ENCODE results near the gene TM9SF1. TPM values are rescaled to one million over a fixed set of nuclear protein-coding genes. Genes with fewer than 3 reads are reported as not detected.
A peak's percentile ranks its signal among the peaks of the same experiment; 100 is the strongest.

The TM9SF1 gene
- total and polyA plus RNA-seq, 9 of the 15 experiments (the other 6 are each of a cell fraction or from before 2014, with no cell fraction given): 5.3 to 20.3 (median 11.8) TPM

DNA sequence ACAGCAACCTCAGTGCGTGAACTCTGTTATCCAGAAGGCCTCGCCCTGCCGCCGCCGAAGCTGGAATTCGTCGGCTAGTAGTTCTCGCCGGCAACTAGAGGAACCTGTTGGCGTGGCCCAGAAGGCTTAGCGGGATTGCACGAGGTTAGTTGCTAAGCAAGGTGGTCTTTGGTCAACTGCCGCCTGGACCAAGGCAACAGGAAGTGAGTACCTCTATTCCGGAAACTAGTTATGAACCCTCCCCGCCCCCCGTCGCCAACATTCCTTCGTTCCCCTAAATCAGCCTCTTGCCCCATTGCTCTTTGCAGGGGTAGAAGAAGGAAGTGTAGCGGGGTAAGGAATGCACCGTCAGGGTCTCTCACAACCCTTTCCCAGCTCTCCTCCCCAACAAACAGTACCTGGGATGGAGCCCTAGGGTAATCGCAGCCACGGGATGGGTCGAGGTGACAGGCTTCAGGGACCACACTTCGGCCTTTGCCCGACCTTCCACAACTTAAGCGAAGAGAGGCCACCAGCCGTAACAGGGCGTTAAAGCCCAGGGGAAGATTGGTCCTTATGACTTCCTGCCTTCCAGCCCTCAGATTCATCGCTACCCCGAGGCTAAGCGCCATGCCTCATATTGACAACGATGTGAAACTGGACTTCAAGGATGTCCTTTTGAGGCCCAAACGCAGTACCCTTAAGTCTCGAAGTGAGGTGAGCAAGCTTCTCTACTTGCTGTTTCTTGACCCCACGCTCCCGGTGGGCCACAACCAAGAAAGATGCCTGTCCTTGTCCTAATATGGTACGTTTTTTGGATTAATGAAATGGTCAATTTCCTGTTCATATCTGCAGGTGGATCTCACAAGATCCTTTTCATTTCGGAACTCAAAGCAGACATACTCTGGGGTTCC lies 37.6 kb upstream of the TM9SF1 start, which contains the start of gene GMPR2 (continued):
- TF ChIP-seq, protein P1, sequence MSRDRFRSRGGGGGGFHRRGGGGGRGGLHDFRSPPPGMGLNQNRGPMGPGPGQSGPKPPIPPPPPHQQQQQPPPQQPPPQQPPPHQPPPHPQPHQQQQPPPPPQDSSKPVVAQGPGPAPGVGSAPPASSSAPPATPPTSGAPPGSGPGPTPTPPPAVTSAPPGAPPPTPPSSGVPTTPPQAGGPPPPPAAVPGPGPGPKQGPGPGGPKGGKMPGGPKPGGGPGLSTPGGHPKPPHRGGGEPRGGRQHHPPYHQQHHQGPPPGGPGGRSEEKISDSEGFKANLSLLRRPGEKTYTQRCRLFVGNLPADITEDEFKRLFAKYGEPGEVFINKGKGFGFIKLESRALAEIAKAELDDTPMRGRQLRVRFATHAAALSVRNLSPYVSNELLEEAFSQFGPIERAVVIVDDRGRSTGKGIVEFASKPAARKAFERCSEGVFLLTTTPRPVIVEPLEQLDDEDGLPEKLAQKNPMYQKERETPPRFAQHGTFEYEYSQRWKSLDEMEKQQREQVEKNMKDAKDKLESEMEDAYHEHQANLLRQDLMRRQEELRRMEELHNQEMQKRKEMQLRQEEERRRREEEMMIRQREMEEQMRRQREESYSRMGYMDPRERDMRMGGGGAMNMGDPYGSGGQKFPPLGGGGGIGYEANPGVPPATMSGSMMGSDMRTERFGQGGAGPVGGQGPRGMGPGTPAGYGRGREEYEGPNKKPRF (IDR thresholded peaks at IDR 0.05; ENCODE audit: low read depth, low read length): no peak
- TF ChIP-seq POLR2B (IDR thresholded peaks at IDR 0.05; ENCODE audit: low read depth, partially characterized antibody) (peak; percentile 24), SRSF1 (IDR thresholded peaks at IDR 0.05; ENCODE audit: low read depth, low read length) (no peak), ILF3 (IDR thresholded peaks at IDR 0.05; ENCODE audit: borderline replicate concordance) (no peak), ERF (CRISPR knock-in tag; IDR thresholded peaks at IDR 0.05) (no peak), RNF2 (IDR thresholded peaks at IDR 0.05) (no peak; the same call in 1 of the 2 replicates), ADNP (tag; IDR thresholded peaks at IDR 0.05) (no peak), YY1 (IDR thresholded peaks at IDR 0.05; ENCODE audit: borderline replicate concordance in 1 of 3, control insufficient read depth in 1 of 3, extremely low read depth in 1 of 3, insufficient read depth in 3 of 3, insufficient read length in 1 of 3, insufficient replicate concordance in 2 of 3, low read depth in 1 of 3, low read length in 2 of 3) (no peak), MYBL2 (IDR thresholded peaks at IDR 0.05; ENCODE audit: low read depth) (no peak), MYBL2 (CRISPR knock-in tag; IDR thresholded peaks at IDR 0.05; ENCODE audit: borderline replicate concordance) (no peak), POU5F1 (IDR thresholded peaks at IDR 0.05; ENCODE audit: borderline replicate concordance, low read depth, low read length, partially characterized antibody) (no peak), ZKSCAN3 (CRISPR knock-in tag; IDR thresholded peaks at IDR 0.05) (no peak), FOS (IDR thresholded peaks at IDR 0.05; ENCODE audit: extremely low read depth, insufficient read length) (no peak), ZNF184 (CRISPR knock-in tag; IDR thresholded peaks at IDR 0.05) (no peak), ZNF165 (CRISPR knock-in tag; IDR thresholded peaks at IDR 0.05; ENCODE audit: borderline replicate concordance) (no peak), ZNF507 (tag; conservative IDR thresholded peaks at IDR 0.05) (no peak)
- TF ChIP-seq, protein P2, sequence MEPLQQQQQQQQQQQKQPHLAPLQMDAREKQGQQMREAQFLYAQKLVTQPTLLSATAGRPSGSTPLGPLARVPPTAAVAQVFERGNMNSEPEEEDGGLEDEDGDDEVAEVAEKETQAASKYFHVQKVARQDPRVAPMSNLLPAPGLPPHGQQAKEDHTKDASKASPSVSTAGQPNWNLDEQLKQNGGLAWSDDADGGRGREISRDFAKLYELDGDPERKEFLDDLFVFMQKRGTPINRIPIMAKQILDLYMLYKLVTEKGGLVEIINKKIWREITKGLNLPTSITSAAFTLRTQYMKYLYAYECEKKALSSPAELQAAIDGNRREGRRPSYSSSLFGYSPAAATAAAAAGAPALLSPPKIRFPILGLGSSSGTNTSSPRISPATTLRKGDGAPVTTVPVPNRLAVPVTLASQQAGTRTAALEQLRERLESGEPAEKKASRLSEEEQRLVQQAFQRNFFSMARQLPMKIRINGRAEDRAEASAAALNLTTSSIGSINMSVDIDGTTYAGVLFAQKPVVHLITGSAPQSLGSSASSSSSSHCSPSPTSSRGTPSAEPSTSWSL (CRISPR knock-in tag; IDR thresholded peaks at IDR 0.05; ENCODE audit: borderline replicate concordance): no peak
- TF ChIP-seq, protein P3, sequence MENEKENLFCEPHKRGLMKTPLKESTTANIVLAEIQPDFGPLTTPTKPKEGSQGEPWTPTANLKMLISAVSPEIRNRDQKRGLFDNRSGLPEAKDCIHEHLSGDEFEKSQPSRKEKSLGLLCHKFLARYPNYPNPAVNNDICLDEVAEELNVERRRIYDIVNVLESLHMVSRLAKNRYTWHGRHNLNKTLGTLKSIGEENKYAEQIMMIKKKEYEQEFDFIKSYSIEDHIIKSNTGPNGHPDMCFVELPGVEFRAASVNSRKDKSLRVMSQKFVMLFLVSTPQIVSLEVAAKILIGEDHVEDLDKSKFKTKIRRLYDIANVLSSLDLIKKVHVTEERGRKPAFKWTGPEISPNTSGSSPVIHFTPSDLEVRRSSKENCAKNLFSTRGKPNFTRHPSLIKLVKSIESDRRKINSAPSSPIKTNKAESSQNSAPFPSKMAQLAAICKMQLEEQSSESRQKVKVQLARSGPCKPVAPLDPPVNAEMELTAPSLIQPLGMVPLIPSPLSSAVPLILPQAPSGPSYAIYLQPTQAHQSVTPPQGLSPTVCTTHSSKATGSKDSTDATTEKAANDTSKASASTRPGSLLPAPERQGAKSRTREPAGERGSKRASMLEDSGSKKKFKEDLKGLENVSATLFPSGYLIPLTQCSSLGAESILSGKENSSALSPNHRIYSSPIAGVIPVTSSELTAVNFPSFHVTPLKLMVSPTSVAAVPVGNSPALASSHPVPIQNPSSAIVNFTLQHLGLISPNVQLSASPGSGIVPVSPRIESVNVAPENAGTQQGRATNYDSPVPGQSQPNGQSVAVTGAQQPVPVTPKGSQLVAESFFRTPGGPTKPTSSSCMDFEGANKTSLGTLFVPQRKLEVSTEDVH (IDR thresholded peaks at IDR 0.05; ENCODE audit: low read depth, partially characterized antibody): peak; percentile 56
- TF ChIP-seq, protein P4, sequence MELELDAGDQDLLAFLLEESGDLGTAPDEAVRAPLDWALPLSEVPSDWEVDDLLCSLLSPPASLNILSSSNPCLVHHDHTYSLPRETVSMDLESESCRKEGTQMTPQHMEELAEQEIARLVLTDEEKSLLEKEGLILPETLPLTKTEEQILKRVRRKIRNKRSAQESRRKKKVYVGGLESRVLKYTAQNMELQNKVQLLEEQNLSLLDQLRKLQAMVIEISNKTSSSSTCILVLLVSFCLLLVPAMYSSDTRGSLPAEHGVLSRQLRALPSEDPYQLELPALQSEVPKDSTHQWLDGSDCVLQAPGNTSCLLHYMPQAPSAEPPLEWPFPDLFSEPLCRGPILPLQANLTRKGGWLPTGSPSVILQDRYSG (tag; conservative IDR thresholded peaks at IDR 0.05; ENCODE audit: low read depth): no peak
